Myometrial cell (primary cell): ENCODE data around the gene MAP7D2. TPM values are rescaled to one million over a fixed set of nuclear protein-coding genes. Genes with fewer than 3 reads are reported as not detected.

Experiments
- total RNA-seq: library from RNA; depleted of rRNA; stranded (reverse); fragments of >200 nt; gene quantifications from 2 replicates; pipeline ENCODE4 v1.2.3, GENCODE V29; 2015

The MAP7D2 gene
- total RNA-seq: not detected in 2 replicates

GRCh38 chrX:20116577-20117240, at the start of gene MAP7D2:
Gene MAP7D2, minus strand, starts transcription at chrX:20116907. Its CDS starts 28 bp downstream, at chrX:20116879.

GRCh38 chrX:20141281-20142220, 24.8 kb upstream of the MAP7D2 start, which contains the start of gene EIF1AX:
Gene EIF1AX, minus strand, starts transcription at chrX:20141838. Its CDS starts 198 bp downstream, at chrX:20141640.

GRCh38 chrX:19990556-19991349, 126.0 kb downstream of the MAP7D2 start, which contains the start of gene BCLAF3:
Gene BCLAF3, minus strand, starts transcription at chrX:19991061. Its CDS starts 20,797 bp downstream, at chrX:19970264.

Other genes starting within 250 kb of the MAP7D2 start
- gene SH3KBP1, start 229.3 kb downstream of the MAP7D2 start, total RNA-seq: 15.8 and 16.4 TPM in 2 replicates
- 1.2 and 5.0 TPM in 2 replicates for gene BCLAF3, start 125.8 kb downstream of the MAP7D2 start, total RNA-seq
- 54.8 and 68.1 TPM in 2 replicates for gene EIF1AX, start 24.9 kb upstream of the MAP7D2 start, total RNA-seq
- 17.6 and 25.3 TPM in 2 replicates for gene RPS6KA3, start 150.0 kb upstream of the MAP7D2 start, total RNA-seq